H9 (cell line): ENCODE data around the gene ZNF474. TPM values are rescaled to one million over a fixed set of nuclear protein-coding genes. Genes with fewer than 3 reads are reported as not detected.

Experiments
- DNase-seq: peaks from one replicate; pipeline ENCODE4 v3.0.0-alpha.2; 2017
- H2AFZ ChIP-seq: one replicate; pipeline ENCODE4 v1.6.1; 2013; ENCODE audit warnings: mild to moderate bottlenecking, low read length, control low read depth, moderate library complexity
- H2AK5ac ChIP-seq: 2 replicates; pipeline ENCODE4 v1.6.1; 2013; ENCODE audit warnings: low read length, control low read depth, mixed read lengths; ENCODE audit not compliant: insufficient read length
- H2BK120ac ChIP-seq: one replicate; pipeline ENCODE4 v1.6.1; 2013; ENCODE audit warnings: low read depth, mild to moderate bottlenecking, low read length, control low read depth, inconsistent platforms; ENCODE audit not compliant: poor library complexity, severe bottlenecking
- H2BK12ac ChIP-seq: 2 replicates; pipeline ENCODE4 v1.6.1; 2013; ENCODE audit warnings: low read length, control low read depth, mixed read lengths, low read depth; ENCODE audit not compliant: insufficient read length
- H2BK15ac ChIP-seq: 2 replicates; pipeline ENCODE4 v1.6.1; 2013; ENCODE audit warnings: low read depth, low read length, control low read depth
- H2BK20ac ChIP-seq: one replicate; pipeline ENCODE4 v1.6.1; 2013; ENCODE audit warnings: low read depth, mild to moderate bottlenecking, low read length, control low read depth, inconsistent platforms; ENCODE audit not compliant: poor library complexity, severe bottlenecking
- H2BK5ac ChIP-seq: 2 replicates; pipeline ENCODE4 v1.6.1; 2013; ENCODE audit warnings: low read length, control low read depth, mixed read lengths; ENCODE audit not compliant: insufficient read length
- H3K14ac ChIP-seq: 2 replicates; pipeline ENCODE4 v1.6.1; 2013; ENCODE audit warnings: low read length, control low read depth; ENCODE audit not compliant: insufficient read depth
- H3K18ac ChIP-seq: 2 replicates; pipeline ENCODE4 v1.6.1; 2013; ENCODE audit warnings: low read depth, mild to moderate bottlenecking, mixed read lengths, low read length, control low read depth; ENCODE audit not compliant: insufficient read length
- H3K23ac ChIP-seq: 2 replicates; pipeline ENCODE4 v1.6.1; 2013; ENCODE audit warnings: low read length, control low read depth, mixed read lengths, low read depth; ENCODE audit not compliant: insufficient read length
- H3K23me2 ChIP-seq: 2 replicates; pipeline ENCODE4 v1.6.1; 2013; ENCODE audit warnings: low read depth, mild to moderate bottlenecking, mixed read lengths, low read length, control low read depth; ENCODE audit not compliant: insufficient read length, poor library complexity, severe bottlenecking
- H3K27ac ChIP-seq: 2 replicates; pipeline ENCODE4 v1.5.1; 2013; ENCODE audit warnings: low read length, control low read depth, mixed read lengths, low read depth; ENCODE audit not compliant: insufficient read length
- H3K27me3 ChIP-seq: 2 replicates; pipeline ENCODE4 v1.6.1; 2013; ENCODE audit warnings: low read length, control low read depth, inconsistent platforms; ENCODE audit not compliant: insufficient read depth
- H3K4ac ChIP-seq: 2 replicates; pipeline ENCODE4 v1.6.1; 2013; ENCODE audit warnings: low read depth, mild to moderate bottlenecking, control low read depth, inconsistent platforms, low read length, moderate library complexity
- H3K4me1 ChIP-seq: 2 replicates; pipeline ENCODE4 v1.6.1; 2013; ENCODE audit warnings: low read length, control low read depth, inconsistent platforms; ENCODE audit not compliant: insufficient read depth
- H3K4me2 ChIP-seq: 2 replicates; pipeline ENCODE4 v1.6.1; 2013; ENCODE audit warnings: low read length, control low read depth, mixed read lengths; ENCODE audit not compliant: insufficient read length, insufficient read depth
- H3K56ac ChIP-seq: 2 replicates; pipeline ENCODE4 v1.6.1; 2013; ENCODE audit warnings: low read depth, mild to moderate bottlenecking, mixed read lengths, low read length, control low read depth; ENCODE audit not compliant: insufficient read length
- H3K79me1 ChIP-seq: 2 replicates; pipeline ENCODE4 v1.6.1; 2013; ENCODE audit warnings: low read depth, mild to moderate bottlenecking, moderate library complexity, low read length, control low read depth, inconsistent platforms; ENCODE audit not compliant: insufficient read depth, poor library complexity, severe bottlenecking
- H3K79me2 ChIP-seq: 2 replicates; pipeline ENCODE4 v1.6.1; 2013; ENCODE audit warnings: low read length, control low read depth, inconsistent platforms; ENCODE audit not compliant: insufficient read depth
- H3K9ac ChIP-seq: 2 replicates; pipeline ENCODE4 v1.6.1; 2013; ENCODE audit warnings: low read length, control low read depth, mixed read lengths; ENCODE audit not compliant: insufficient read length; ENCODE audit errors: extremely low read depth
- H3K9me3 ChIP-seq: one replicate; pipeline ENCODE4 v1.6.1; 2013; ENCODE audit warnings: low read depth, low read length, inconsistent platforms; ENCODE audit not compliant: control insufficient read depth
- H3T11ph ChIP-seq: one replicate; pipeline ENCODE4 v1.6.1; 2013; ENCODE audit warnings: mild to moderate bottlenecking, low read length, control low read depth, inconsistent platforms
- H4K20me1 ChIP-seq: one replicate; pipeline ENCODE4 v1.6.1; 2013; ENCODE audit not compliant: control insufficient read depth, insufficient read length, insufficient read depth
- H4K5ac ChIP-seq: 2 replicates; pipeline ENCODE4 v1.6.1; 2013; ENCODE audit warnings: low read depth, mild to moderate bottlenecking, mixed read lengths, low read length, control low read depth; ENCODE audit not compliant: insufficient read length
- H4K8ac ChIP-seq: replicated peaks from 2 replicates; pipeline ENCODE4 v1.6.1; 2013; ENCODE audit warnings: low read length, control low read depth, mixed read lengths, low read depth; ENCODE audit not compliant: insufficient read length
- H4K91ac ChIP-seq: 2 replicates; pipeline ENCODE4 v1.6.1; 2013; ENCODE audit warnings: low read depth, mild to moderate bottlenecking, moderate library complexity, mixed read lengths, low read length, control low read depth; ENCODE audit not compliant: insufficient read length
- H3K27ac Mint-ChIP-seq, 3 experiments: 2 replicates in 2 of 3; 3 replicates in 1 of 3; pipeline ENCODE4 v1.8.0; 2020 to 2021; ENCODE audit warnings: mixed read lengths in 3 of 3, mild to moderate bottlenecking in 1 of 3, moderate library complexity in 1 of 3
- H3K27me3 Mint-ChIP-seq: 2 replicates; pipeline ENCODE4 v1.8.0; 2021; ENCODE audit warnings: low read depth, mild to moderate bottlenecking, moderate library complexity, mixed read lengths
- H3K36me3 Mint-ChIP-seq, 3 experiments: 2 replicates in 2 of 3; 3 replicates in 1 of 3; pipeline ENCODE4 v1.8.0; 2020 to 2021; ENCODE audit warnings: low read depth in 3 of 3, mixed read lengths in 3 of 3; ENCODE audit not compliant: insufficient read depth in 1 of 3
- H3K4me1 Mint-ChIP-seq, 2 experiments: 2 replicates each; pipeline ENCODE4 v1.8.0; 2020; ENCODE audit warnings: mixed read lengths in 2 of 2
- H3K4me3 Mint-ChIP-seq, 2 experiments: 2 replicates in 1 of 2; 3 replicates in 1 of 2; pipeline ENCODE4 v1.8.0; 2020 to 2021; ENCODE audit warnings: mild to moderate bottlenecking in 2 of 2, mixed read lengths in 2 of 2, moderate library complexity in 1 of 2
- H3K9me3 Mint-ChIP-seq, 2 experiments: 2 replicates in 1 of 2; 3 replicates in 1 of 2; pipeline ENCODE4 v1.8.0; 2020; ENCODE audit warnings: mild to moderate bottlenecking in 2 of 2, mixed read lengths in 2 of 2, moderate library complexity in 1 of 2
- WGBS: extraction: QIAGEN DNeasy Blood & Tissue Kit; methylation state at CpG from one replicate; pipeline ENCODE4 v1.1.7; 2013; ENCODE audit warnings: missing lambda C conversion rate, low lambda C conversion rate, mixed read lengths; ENCODE audit not compliant: insufficient read length; ENCODE audit errors: extremely low coverage; 5-methylcytosine and 5-hydroxymethylcytosine counted together
- total RNA-seq: library from RNA; stranded (reverse); gene quantifications from 2 replicates; pipeline ENCODE4 v1.2.1, GENCODE V29; 2021
- TF ChIP-seq, protein P1 (sequence below): fragments of 200-600 bp; sonication (generic); conservative IDR thresholded peaks from 3 replicates; pipeline ENCODE4 v1.8.0; 2021; ENCODE audit warnings: antibody characterized with exemption, mild to moderate bottlenecking

The ZNF474 gene
- total RNA-seq, 1 experiment from 2014 or later, result not detected

- no peak overlapping the region for H2BK5ac ChIP-seq
- no peak overlapping the region for H3K56ac ChIP-seq
- no peak overlapping the region for H2BK12ac ChIP-seq
- H2AFZ ChIP-seq, result no peak overlapping the region
- no peaks in the 10 kb centered on the region for H3K4me1 ChIP-seq
- no peak overlapping the region for H3T11ph ChIP-seq
- no CpG with 5 or more reads among the region's 5 CpGs for WGBS
- no peak overlapping the region for H3K9ac ChIP-seq
- no peak overlapping the region for H4K91ac ChIP-seq
- no peaks in the 10 kb centered on the region for H3K79me1 ChIP-seq
- no peaks in the 10 kb centered on the region for H3K23me2 ChIP-seq
- H3K4me3 Mint-ChIP-seq, result no peak overlapping the region
- no peaks in the 10 kb centered on the region for H3K36me3 Mint-ChIP-seq
- TF ChIP-seq, protein P1, sequence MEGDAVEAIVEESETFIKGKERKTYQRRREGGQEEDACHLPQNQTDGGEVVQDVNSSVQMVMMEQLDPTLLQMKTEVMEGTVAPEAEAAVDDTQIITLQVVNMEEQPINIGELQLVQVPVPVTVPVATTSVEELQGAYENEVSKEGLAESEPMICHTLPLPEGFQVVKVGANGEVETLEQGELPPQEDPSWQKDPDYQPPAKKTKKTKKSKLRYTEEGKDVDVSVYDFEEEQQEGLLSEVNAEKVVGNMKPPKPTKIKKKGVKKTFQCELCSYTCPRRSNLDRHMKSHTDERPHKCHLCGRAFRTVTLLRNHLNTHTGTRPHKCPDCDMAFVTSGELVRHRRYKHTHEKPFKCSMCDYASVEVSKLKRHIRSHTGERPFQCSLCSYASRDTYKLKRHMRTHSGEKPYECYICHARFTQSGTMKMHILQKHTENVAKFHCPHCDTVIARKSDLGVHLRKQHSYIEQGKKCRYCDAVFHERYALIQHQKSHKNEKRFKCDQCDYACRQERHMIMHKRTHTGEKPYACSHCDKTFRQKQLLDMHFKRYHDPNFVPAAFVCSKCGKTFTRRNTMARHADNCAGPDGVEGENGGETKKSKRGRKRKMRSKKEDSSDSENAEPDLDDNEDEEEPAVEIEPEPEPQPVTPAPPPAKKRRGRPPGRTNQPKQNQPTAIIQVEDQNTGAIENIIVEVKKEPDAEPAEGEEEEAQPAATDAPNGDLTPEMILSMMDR, result no peak
- H3K4ac ChIP-seq, result no peak overlapping the region
- no peak overlapping the region for H2BK20ac ChIP-seq
- H3K27me3 ChIP-seq, result no peaks in the 10 kb centered on the region
- no peak overlapping the region for H3K27ac ChIP-seq
- no peak for DNase-seq
- H3K9me3 Mint-ChIP-seq, result no peaks in the 10 kb centered on the region
- no peaks in the 10 kb centered on the region for H3K79me2 ChIP-seq
- no peak overlapping the region for H3K27ac Mint-ChIP-seq
- no peak overlapping the region for H2AK5ac ChIP-seq
- no peak overlapping the region for H3K4me2 ChIP-seq
- H3K27me3 Mint-ChIP-seq, result no peaks in the 10 kb centered on the region
- no peak overlapping the region for H3K18ac ChIP-seq
- H3K4me1 Mint-ChIP-seq, result peaks cover 0 to 7% of the 10 kb centered on the region in 2 experiments; a peak in 2 of 4 replicates
- no peak overlapping the region for H4K8ac ChIP-seq
- no peak overlapping the region for H3K23ac ChIP-seq
- H3K9me3 ChIP-seq, result no peaks in the 10 kb centered on the region
- no peaks in the 10 kb centered on the region for H4K20me1 ChIP-seq
- no peak overlapping the region for H2BK120ac ChIP-seq
- H4K5ac ChIP-seq, result no peak overlapping the region
- H2BK15ac ChIP-seq, result no peak overlapping the region
- H3K14ac ChIP-seq, result no peak overlapping the region
These were observed 17.9 kb upstream of the ZNF474 start for GRCh38 chr5:122111460-122111859.
